NCI-H187 treated with DMSO at 0.1 percent for 48 hours (cell line): ENCODE results near the gene GALNT13.

ENCODE experiments used
- DNase-seq: peaks from one replicate; lab custom pipeline; 2025; lab: John Stamatoyannopoulos, UW

GALNT13 gene

GRCh38 chr2:154226931-154227330 is 355.2 kb downstream of the GALNT13 start:
- no peak for DNase-seq

GRCh38 chr2:154228566-154229280 is 357.0 kb downstream of the GALNT13 start:
- no peak for DNase-seq

GRCh38 chr2:154229966-154230365 is 358.2 kb downstream of the GALNT13 start:
- no peak for DNase-seq

GRCh38 chr2:154231021-154231420 is 359.3 kb downstream of the GALNT13 start:
- no peak for DNase-seq

- no peak for DNase-seq
Observed at GRCh38 chr2:154233231-154233630, 361.5 kb downstream of the GALNT13 start.

- no peak for DNase-seq
Observed at GRCh38 chr2:154238252-154238651, 366.5 kb downstream of the GALNT13 start.

- no peak for DNase-seq
Observed at GRCh38 chr2:154240316-154240715, 368.6 kb downstream of the GALNT13 start.

- no peak for DNase-seq
Observed at GRCh38 chr2:154240921-154241379, 369.2 kb downstream of the GALNT13 start.

- no peak for DNase-seq
Observed at GRCh38 chr2:154242687-154243086, 371.0 kb downstream of the GALNT13 start.

- no peak for DNase-seq
Observed at GRCh38 chr2:154243685-154244084, 372.0 kb downstream of the GALNT13 start.

GRCh38 chr2:154244932-154245331 is 373.2 kb downstream of the GALNT13 start:
- DNase-seq, result no peak

- no peak for DNase-seq
Observed at GRCh38 chr2:154247503-154247902, 375.8 kb downstream of the GALNT13 start.

- DNase-seq, result no peak
Observed at GRCh38 chr2:154256136-154256535, 384.4 kb downstream of the GALNT13 start.

- no peak for DNase-seq
Observed at GRCh38 chr2:154259030-154259429, 387.3 kb downstream of the GALNT13 start.

GRCh38 chr2:154261473-154262027 is 389.8 kb downstream of the GALNT13 start:
- DNase-seq, result no peak

- DNase-seq, result no peak
Observed at GRCh38 chr2:154263206-154263605, 391.5 kb downstream of the GALNT13 start.

GRCh38 chr2:154264024-154264423 is 392.3 kb downstream of the GALNT13 start:
- DNase-seq, result no peak

GRCh38 chr2:154267983-154268382 is 396.3 kb downstream of the GALNT13 start:
- no peak for DNase-seq

GRCh38 chr2:154280543-154280942 is 408.8 kb downstream of the GALNT13 start:
- no peak for DNase-seq

- DNase-seq, result no peak
Observed at GRCh38 chr2:154289870-154290269, 418.1 kb downstream of the GALNT13 start.

- no peak for DNase-seq
Observed at GRCh38 chr2:154291511-154291910, 419.8 kb downstream of the GALNT13 start.

- DNase-seq, result no peak
Observed at GRCh38 chr2:154291927-154292326, 420.2 kb downstream of the GALNT13 start.

- DNase-seq, result no peak
Observed at GRCh38 chr2:154293864-154294263, 422.1 kb downstream of the GALNT13 start.
